Neuronal stem cell (in vitro differentiated cells): ENCODE measurements around the gene ARSG.
A peak's percentile ranks its signal among the peaks of the same experiment; 100 is the strongest.

Source experiments
- DNase-seq: peaks from one replicate; pipeline ENCODE4 v3.0.0-alpha.2; 2013; ENCODE audit warnings: low spot score
- H2AFZ ChIP-seq: one replicate; pipeline ENCODE4 v1.6.1; 2013; ENCODE audit warnings: mild to moderate bottlenecking, low read length, inconsistent platforms
- H2AK5ac ChIP-seq: 2 replicates; pipeline ENCODE4 v1.6.1; 2013; ENCODE audit warnings: low read depth, mild to moderate bottlenecking, inconsistent platforms, low read length, moderate library complexity, mixed read lengths
- H2BK120ac ChIP-seq: 2 replicates; pipeline ENCODE4 v1.6.1; 2013; ENCODE audit warnings: low read depth, mild to moderate bottlenecking, inconsistent platforms, low read length, moderate library complexity, mixed read lengths
- H2BK12ac ChIP-seq: one replicate; pipeline ENCODE4 v1.6.1; 2013; ENCODE audit warnings: low read length, inconsistent platforms
- H2BK15ac ChIP-seq: 2 replicates; pipeline ENCODE4 v1.6.1; 2013; ENCODE audit warnings: mild to moderate bottlenecking, low read length, inconsistent platforms, mixed read lengths
- H2BK5ac ChIP-seq: one replicate; pipeline ENCODE4 v1.6.1; 2013; ENCODE audit warnings: inconsistent platforms, mild to moderate bottlenecking, low read length, moderate library complexity
- H3K14ac ChIP-seq: one replicate; pipeline ENCODE4 v1.6.1; 2013; ENCODE audit warnings: low read length, inconsistent platforms
- H3K18ac ChIP-seq: 2 replicates; pipeline ENCODE4 v1.6.1; 2013; ENCODE audit warnings: low read length, inconsistent platforms
- H3K23ac ChIP-seq: 2 replicates; pipeline ENCODE4 v1.6.1; 2013; ENCODE audit warnings: low read depth, mild to moderate bottlenecking, mixed read lengths, low read length, inconsistent platforms; ENCODE audit not compliant: poor library complexity
- H3K27ac ChIP-seq: replicated peaks from 3 replicates; pipeline ENCODE4 v1.5.1; 2013; ENCODE audit warnings: low read length, inconsistent platforms
- H3K27me3 ChIP-seq, 3 experiments: 2 replicates each; pipeline ENCODE4 v1.6.1; 2013; ENCODE audit warnings: low read length in 3 of 3, mild to moderate bottlenecking in 2 of 3, inconsistent platforms in 1 of 3, low read depth in 1 of 3, mixed read lengths in 1 of 3, moderate library complexity in 1 of 3; ENCODE audit not compliant: control insufficient read depth in 3 of 3, insufficient read depth in 3 of 3
- H3K36me3 ChIP-seq, 2 donors: replicated peaks in 1 of 2; 2 replicates each; pipeline ENCODE4 v1.6.1; 2013; ENCODE audit warnings: low read length in 2 of 2; ENCODE audit not compliant: control insufficient read depth in 2 of 2, insufficient read depth in 2 of 2
- H3K4ac ChIP-seq: 2 replicates; pipeline ENCODE4 v1.6.1; 2013; ENCODE audit warnings: inconsistent platforms, mild to moderate bottlenecking, low read length, moderate library complexity
- H3K4me1 ChIP-seq, 2 donors: 1 replicate in 1 of 2; 2 replicates in 1 of 2; pipeline ENCODE4 v1.6.1; 2013; ENCODE audit warnings: low read length in 2 of 2, low read depth in 1 of 2; ENCODE audit not compliant: control insufficient read depth in 2 of 2, insufficient read depth in 1 of 2
- H3K4me2 ChIP-seq: one replicate; pipeline ENCODE4 v1.6.1; 2013; ENCODE audit warnings: mild to moderate bottlenecking, low read length, inconsistent platforms; ENCODE audit not compliant: insufficient read depth, poor library complexity, severe bottlenecking
- H3K4me3 ChIP-seq, 2 donors: 2 replicates each; pipeline ENCODE4 v1.5.1; 2013; ENCODE audit warnings: low read length in 2 of 2, mild to moderate bottlenecking in 2 of 2, inconsistent platforms in 1 of 2, moderate library complexity in 1 of 2
- H3K79me1 ChIP-seq: one replicate; pipeline ENCODE4 v1.6.1; 2013; ENCODE audit warnings: low read depth, mild to moderate bottlenecking, inconsistent platforms, low read length, moderate library complexity
- H3K9ac ChIP-seq: one replicate; pipeline ENCODE4 v1.6.1; 2013; ENCODE audit warnings: mild to moderate bottlenecking, low read depth, low read length, inconsistent platforms; ENCODE audit not compliant: poor library complexity
- H3K9me3 ChIP-seq, 2 donors: replicated peaks in 1 of 2; 2 replicates each; pipeline versions ENCODE3 to v1.6.1; 2013; ENCODE audit warnings: low read length in 2 of 2, mild to moderate bottlenecking in 2 of 2, inconsistent platforms in 1 of 2, low read depth in 1 of 2, mixed read lengths in 1 of 2, moderate library complexity in 1 of 2; ENCODE audit not compliant: control insufficient read depth in 2 of 2, insufficient read depth in 1 of 2
- H4K8ac ChIP-seq: one replicate; pipeline ENCODE4 v1.6.1; 2013; ENCODE audit warnings: low read depth, mild to moderate bottlenecking, inconsistent platforms, low read length, moderate library complexity
- H4K91ac ChIP-seq: one replicate; pipeline ENCODE4 v1.6.1; 2013; ENCODE audit warnings: low read length, low read depth, mild to moderate bottlenecking, inconsistent platforms; ENCODE audit not compliant: poor library complexity
- WGBS, 2 donors: extraction: QIAGEN DNeasy Blood & Tissue Kit; methylation state at CpG; one replicate each; pipeline ENCODE4 v1.1.7; 2013; ENCODE audit warnings: missing lambda C conversion rate in 2 of 2, mixed read lengths in 1 of 2; ENCODE audit not compliant: insufficient read length in 2 of 2, insufficient replicate concordance in 1 of 2; ENCODE audit errors: extremely low coverage in 2 of 2; 5-methylcytosine and 5-hydroxymethylcytosine counted together

Gene ARSG

DNA sequence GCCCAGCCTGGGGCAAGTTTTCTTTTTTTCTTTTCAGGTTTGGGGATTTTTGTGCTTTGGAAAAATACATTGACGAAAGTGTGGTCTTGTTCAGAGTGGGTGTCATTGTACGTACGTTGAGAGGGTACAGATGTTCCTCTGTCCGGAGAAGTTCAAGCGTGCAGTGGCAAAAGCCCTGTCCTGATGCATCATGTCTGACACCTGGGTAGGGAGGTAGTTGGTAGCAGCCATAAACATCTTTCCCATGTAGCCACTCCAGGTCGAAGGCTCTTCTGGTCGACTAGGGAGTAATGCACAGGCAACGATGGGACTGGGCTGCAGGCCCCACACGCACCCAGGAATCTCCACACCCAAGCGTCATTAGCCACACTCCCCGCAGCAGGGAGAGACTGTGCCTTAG, 138.6 kb downstream of the ARSG start:
- Histone ChIP-seq H3K9ac (no peak overlapping the region), H3K4me2 (no peak overlapping the region), H4K91ac (no peak overlapping the region), H3K4me1 (no peaks in the 10 kb centered on the region), H3K9me3 (no peaks in the 10 kb centered on the region), H4K8ac (no peak overlapping the region), H3K36me3 (peaks cover 6 to 52% of the 10 kb centered on the region in 2 donors), H3K79me1 (no peaks in the 10 kb centered on the region), H2AFZ (no peak overlapping the region), H3K4ac (no peak overlapping the region), H2BK5ac (no peak overlapping the region), H2AK5ac (no peak overlapping the region), H2BK120ac (no peak overlapping the region), H3K18ac (no peak overlapping the region), H3K14ac (no peak overlapping the region), H2BK12ac (no peak overlapping the region), H3K27me3 (no peaks in the 10 kb centered on the region), H3K23ac (no peak overlapping the region), H3K4me3 (no peak overlapping the region), H2BK15ac (no peak overlapping the region), H3K27ac (no peak overlapping the region)
- no CpG with 5 or more reads among the region's 11 CpGs for WGBS, 2 donors
- no peak for DNase-seq

- Histone ChIP-seq H3K9me3 (no peaks in the 10 kb centered on the region), H3K27me3 (no peaks in the 10 kb centered on the region), H2BK15ac (no peak overlapping the region), H3K27ac (no peak overlapping the region), H3K4me1 (no peaks in the 10 kb centered on the region), H3K9ac (no peak overlapping the region), H4K8ac (no peak overlapping the region), H2BK12ac (no peak overlapping the region), H3K23ac (no peak overlapping the region), H3K36me3 (peaks cover 6 to 46% of the 10 kb centered on the region in 2 donors), H2BK5ac (no peak overlapping the region), H2AK5ac (peak overlapping the region; percentile 31), H3K18ac (no peak overlapping the region), H2BK120ac (no peak overlapping the region), H3K4ac (no peak overlapping the region), H3K14ac (no peak overlapping the region), H3K4me3 (no peak overlapping the region), H2AFZ (no peak overlapping the region), H3K4me2 (no peak overlapping the region), H3K79me1 (no peaks in the 10 kb centered on the region), H4K91ac (no peak overlapping the region)
- DNase-seq: no peak
- no CpG with 5 or more reads among the region's 13 CpGs for WGBS, 2 donors
These were observed 139.8 kb downstream of the ARSG start for GRCh38 chr17:68431045-68431608.

GRCh38 chr17:68431661-68432071, 140.4 kb downstream of the ARSG start:
- no peak overlapping the region for H3K4me3 ChIP-seq
- H2BK15ac ChIP-seq: no peak overlapping the region
- no peak overlapping the region for H3K4ac ChIP-seq
- H4K91ac ChIP-seq: no peak overlapping the region
- H3K4me2 ChIP-seq: no peak overlapping the region
- H2BK120ac ChIP-seq: no peak overlapping the region
- H2BK5ac ChIP-seq: no peak overlapping the region
- H3K79me1 ChIP-seq: no peaks in the 10 kb centered on the region
- DNase-seq: no peak
- no peak overlapping the region for H3K14ac ChIP-seq
- peak overlapping the region; percentile 31 for H2AK5ac ChIP-seq
- H3K27me3 ChIP-seq: no peaks in the 10 kb centered on the region
- no peaks in the 10 kb centered on the region for H3K9me3 ChIP-seq
- peaks cover 6 to 46% of the 10 kb centered on the region in 2 donors for H3K36me3 ChIP-seq
- no peak overlapping the region for H3K9ac ChIP-seq
- no peak overlapping the region for H2BK12ac ChIP-seq
- H3K27ac ChIP-seq: no peak overlapping the region
- no peak overlapping the region for H2AFZ ChIP-seq
- WGBS, 2 donors: no CpG with 5 or more reads among the region's 15 CpGs
- peak overlapping the region; percentile 35 for H3K23ac ChIP-seq
- no peaks in the 10 kb centered on the region for H3K4me1 ChIP-seq
- H4K8ac ChIP-seq: no peak overlapping the region
- peak overlapping the region; percentile 49 for H3K18ac ChIP-seq

- no peak for DNase-seq
- no peak overlapping the region for H2BK120ac ChIP-seq
- no peak overlapping the region for H3K18ac ChIP-seq
- no peak overlapping the region for H3K4me2 ChIP-seq
- no peak overlapping the region for H2BK12ac ChIP-seq
- no peak overlapping the region for H3K4me3 ChIP-seq
- H3K14ac ChIP-seq: no peak overlapping the region
- H2BK15ac ChIP-seq: no peak overlapping the region
- H3K9me3 ChIP-seq: no peaks in the 10 kb centered on the region
- H3K27ac ChIP-seq: no peak overlapping the region
- H2BK5ac ChIP-seq: no peak overlapping the region
- no peak overlapping the region for H3K4ac ChIP-seq
- H3K36me3 ChIP-seq: peaks cover 6 to 46% of the 10 kb centered on the region in 2 donors
- no peak overlapping the region for H4K8ac ChIP-seq
- no peak overlapping the region for H3K23ac ChIP-seq
- H3K9ac ChIP-seq: peak overlapping the region; percentile 24
- H3K27me3 ChIP-seq: no peaks in the 10 kb centered on the region
- no peaks in the 10 kb centered on the region for H3K4me1 ChIP-seq
- H4K91ac ChIP-seq: no peak overlapping the region
- H2AFZ ChIP-seq: no peak overlapping the region
- no CpG with 5 or more reads among the region's 14 CpGs for WGBS, 2 donors
- H3K79me1 ChIP-seq: no peaks in the 10 kb centered on the region
- no peak overlapping the region for H2AK5ac ChIP-seq
These were observed 141.0 kb downstream of the ARSG start for GRCh38 chr17:68432086-68432864.
